Keratinocyte (primary cell): Measurements from ENCODE around the gene MAB21L3. TPM values are rescaled to one million over a fixed set of nuclear protein-coding genes. Genes with fewer than 3 reads are reported as not detected.

Experiments used
- DNase-seq: peaks from one replicate; pipeline ENCODE4 v3.0.0-alpha.2; 2011; ENCODE audit warnings: low read depth, missing footprints, low spot score
- FAIRE-seq: peaks from 2 replicates; lab custom pipeline; 2011; peaks lifted over from hg19 to GRCh38; lab: Jason Lieb, UNC
- H2AFZ ChIP-seq: 2 replicates; pipeline ENCODE4 v1.6.0; 2012; ENCODE audit warnings: low read length, control low read depth, inconsistent platforms; ENCODE audit not compliant: control insufficient read depth
- H3K27ac ChIP-seq: 2 replicates; pipeline ENCODE4 v1.5.1; 2011; ENCODE audit warnings: low read length; ENCODE audit not compliant: control insufficient read depth, insufficient read depth
- H3K27me3 ChIP-seq: 3 replicates; pipeline ENCODE4 v1.6.0; 2011; ENCODE audit warnings: low read length; ENCODE audit not compliant: control insufficient read depth, insufficient read depth; ENCODE audit errors: extremely low read depth
- H3K36me3 ChIP-seq, 2 experiments: 2 replicates in 1 of 2; 3 replicates in 1 of 2; pipeline ENCODE4 v1.5.1; 2011; ENCODE audit warnings: low read length in 2 of 2, mild to moderate bottlenecking in 1 of 2; ENCODE audit not compliant: control insufficient read depth in 2 of 2, insufficient read depth in 2 of 2; ENCODE audit errors: extremely low read depth in 1 of 2
- H3K4me1 ChIP-seq: 3 replicates; pipeline ENCODE4 v1.5.1; 2011; ENCODE audit warnings: low read length; ENCODE audit not compliant: control insufficient read depth, insufficient read depth; ENCODE audit errors: extremely low read depth
- H3K4me2 ChIP-seq: 3 replicates; pipeline ENCODE4 v1.6.0; 2011; ENCODE audit warnings: low read depth, low read length; ENCODE audit not compliant: control insufficient read depth, insufficient read depth; ENCODE audit errors: extremely low read depth
- H3K4me3 ChIP-seq, 3 experiments: fragments of 200-600 bp in 1 of 3; sonication (generic) in 1 of 3; 2 replicates in 2 of 3; 3 replicates in 1 of 3; pipeline ENCODE4 v1.5.1; 2011 to 2016; ENCODE audit warnings: low read length in 3 of 3, mild to moderate bottlenecking in 3 of 3, control low read depth in 2 of 3, inconsistent platforms in 1 of 3, low read depth in 1 of 3, mixed read lengths in 1 of 3, mixed run types in 1 of 3, moderate library complexity in 1 of 3; ENCODE audit not compliant: control insufficient read depth in 2 of 3, insufficient read depth in 2 of 3; ENCODE audit errors: extremely low read depth in 1 of 3
- H3K79me2 ChIP-seq: 2 replicates; pipeline ENCODE4 v1.6.0; 2012; ENCODE audit warnings: low read length; ENCODE audit not compliant: control insufficient read depth, insufficient read depth
- H3K9ac ChIP-seq: 3 replicates; pipeline ENCODE4 v1.6.0; 2011; ENCODE audit warnings: low read length; ENCODE audit not compliant: control insufficient read depth, insufficient read depth; ENCODE audit errors: extremely low read depth
- H3K9me1 ChIP-seq: 3 replicates; pipeline ENCODE4 v1.6.0; 2011; ENCODE audit warnings: low read length; ENCODE audit not compliant: control insufficient read depth, insufficient read depth; ENCODE audit errors: extremely low read depth
- H3K9me3 ChIP-seq: 2 replicates; pipeline ENCODE4 v1.5.1; 2012; ENCODE audit warnings: low read depth, low read length; ENCODE audit not compliant: control insufficient read depth
- H4K20me1 ChIP-seq: 3 replicates; pipeline ENCODE4 v1.6.0; 2011; ENCODE audit warnings: low read length; ENCODE audit not compliant: control insufficient read depth, insufficient read depth; ENCODE audit errors: extremely low read depth
- EZH2 ChIP-seq: IDR thresholded peaks from one replicate; pipeline ENCODE4 v1.6.1; 2012; ENCODE audit warnings: inconsistent platforms, mild to moderate bottlenecking, low read length, moderate library complexity
- dilution Hi-C: fragments of 300-500 bp; cut with MboI; formaldehyde crosslinking; loops from one replicate; pipeline ENCODE4 v1.7.0; 2020; ENCODE audit warnings: low sequenced_read_pairs; ENCODE audit not compliant: extremely low pct_ligation_motif_present
- polyA plus RNA-seq, 5 experiments: library from polyadenylated mRNA; depleted of rRNA in 3 of 5; stranded (reverse) in 3 of 5; stranded (forward) in 1 of 5; unstranded in 1 of 5; fragments of >200 nt; gene quantifications; 1 replicate in 1 of 5; 2 replicates in 3 of 5; 3 replicates in 1 of 5; pipeline versions ENCODE4 v1.2.1 to v1.2.3, GENCODE V29; 2011 to 2012; ENCODE audit warnings: missing spikeins in 2 of 5, low read depth in 1 of 5, low replicate concordance in 1 of 5
- TF ChIP-seq, protein P1 (sequence below), 3 experiments: IDR thresholded peaks in 1 of 3; conservative IDR thresholded peaks in 1 of 3; optimal IDR thresholded peaks in 1 of 3; 2 replicates in 2 of 3; 3 replicates in 1 of 3; pipeline versions ENCODE3 to v1.5.1; 2011; ENCODE audit warnings: low read length in 3 of 3, mild to moderate bottlenecking in 3 of 3, moderate library complexity in 2 of 3, control low read depth in 1 of 3, inconsistent platforms in 1 of 3; ENCODE audit not compliant: insufficient read depth in 2 of 3; ENCODE audit errors: extremely low read depth in 1 of 3

MAB21L3 gene
- polyA plus RNA-seq, 1 donor (not counting 4 experiments of a cell fraction or from before 2014, with no cell fraction given): 0.29 TPM

DNA sequence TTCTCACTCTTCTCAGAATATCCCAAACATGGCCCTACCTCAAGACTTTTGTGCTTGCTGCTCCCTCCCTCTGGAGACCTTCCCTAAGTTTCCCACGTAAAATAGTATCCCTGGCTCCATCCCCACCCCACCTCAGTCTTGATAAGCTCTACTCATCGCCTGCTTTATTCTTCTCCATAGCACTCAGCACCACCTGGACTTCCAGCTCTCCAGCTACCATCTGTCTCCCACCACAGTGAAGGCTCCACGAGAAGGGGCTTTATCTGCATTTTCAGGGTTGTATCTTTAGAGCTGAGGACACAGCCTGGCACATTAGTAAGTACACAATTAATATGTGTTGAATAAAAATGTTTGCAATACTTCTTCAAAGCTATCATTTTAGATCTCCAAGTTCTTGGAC is 37.8 kb downstream of the MAB21L3 start:
- H3K27me3 ChIP-seq: no peaks in the 10 kb centered on the region
- FAIRE-seq (no peak), DNase-seq (no peak)
- TF ChIP-seq, protein P1, sequence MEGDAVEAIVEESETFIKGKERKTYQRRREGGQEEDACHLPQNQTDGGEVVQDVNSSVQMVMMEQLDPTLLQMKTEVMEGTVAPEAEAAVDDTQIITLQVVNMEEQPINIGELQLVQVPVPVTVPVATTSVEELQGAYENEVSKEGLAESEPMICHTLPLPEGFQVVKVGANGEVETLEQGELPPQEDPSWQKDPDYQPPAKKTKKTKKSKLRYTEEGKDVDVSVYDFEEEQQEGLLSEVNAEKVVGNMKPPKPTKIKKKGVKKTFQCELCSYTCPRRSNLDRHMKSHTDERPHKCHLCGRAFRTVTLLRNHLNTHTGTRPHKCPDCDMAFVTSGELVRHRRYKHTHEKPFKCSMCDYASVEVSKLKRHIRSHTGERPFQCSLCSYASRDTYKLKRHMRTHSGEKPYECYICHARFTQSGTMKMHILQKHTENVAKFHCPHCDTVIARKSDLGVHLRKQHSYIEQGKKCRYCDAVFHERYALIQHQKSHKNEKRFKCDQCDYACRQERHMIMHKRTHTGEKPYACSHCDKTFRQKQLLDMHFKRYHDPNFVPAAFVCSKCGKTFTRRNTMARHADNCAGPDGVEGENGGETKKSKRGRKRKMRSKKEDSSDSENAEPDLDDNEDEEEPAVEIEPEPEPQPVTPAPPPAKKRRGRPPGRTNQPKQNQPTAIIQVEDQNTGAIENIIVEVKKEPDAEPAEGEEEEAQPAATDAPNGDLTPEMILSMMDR (optimal IDR thresholded peaks at IDR 0.05 in 1 of 3, IDR thresholded peaks at IDR 0.05 in 1 of 3, conservative IDR thresholded peaks at IDR 0.05 in 1 of 3; ENCODE audit: extremely low read depth in 1 of 3, insufficient read depth in 2 of 3, low read length in 3 of 3): no peak
- TF ChIP-seq EZH2: no peak
- H3K9me1 ChIP-seq: no peaks in the 10 kb centered on the region
- H3K36me3 ChIP-seq: no peaks in the 10 kb centered on the region
- H3K4me2 ChIP-seq: no peak overlapping the region
- H3K9me3 ChIP-seq: no peaks in the 10 kb centered on the region
- no peak overlapping the region for H3K4me3 ChIP-seq
- no peaks in the 10 kb centered on the region for H4K20me1 ChIP-seq
- dilution Hi-C loops: no loop called here
- H2AFZ ChIP-seq: no peak overlapping the region
- H3K4me1 ChIP-seq: peaks cover 8% of the 10 kb centered on the region
- H3K79me2 ChIP-seq: no peaks in the 10 kb centered on the region
- H3K9ac ChIP-seq: no peak overlapping the region
- H3K27ac ChIP-seq: no peak overlapping the region

DNA sequence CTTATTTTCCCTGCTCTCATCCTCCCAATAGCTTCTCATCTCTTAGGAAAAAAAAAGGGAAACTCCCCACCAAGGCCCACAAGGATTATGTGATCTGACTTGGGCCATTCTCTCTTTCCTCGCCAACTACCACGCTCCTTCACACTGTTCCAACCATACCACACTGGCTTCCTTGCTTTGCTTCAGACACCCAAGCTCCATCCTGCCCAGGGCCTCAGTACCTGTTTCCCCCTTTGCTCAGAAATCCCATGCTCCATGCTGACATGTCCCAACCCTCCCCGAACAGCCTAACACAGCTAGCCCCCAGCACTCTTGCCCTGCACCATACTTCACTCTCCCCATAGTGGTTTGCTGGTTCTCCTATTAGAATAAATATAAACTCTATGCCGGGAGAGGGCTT is 39.2 kb downstream of the MAB21L3 start:
- Histone ChIP-seq H4K20me1 (no peaks in the 10 kb centered on the region), H3K9me3 (no peaks in the 10 kb centered on the region), H3K4me1 (peaks cover 8% of the 10 kb centered on the region), H3K9me1 (no peaks in the 10 kb centered on the region), H3K36me3 (no peaks in the 10 kb centered on the region), H3K79me2 (no peaks in the 10 kb centered on the region), H3K27me3 (peaks cover 3% of the 10 kb centered on the region), H3K4me3 (no peak overlapping the region), H3K4me2 (no peak overlapping the region), H3K9ac (no peak overlapping the region), H2AFZ (no peak overlapping the region), H3K27ac (no peak overlapping the region)
- TF ChIP-seq EZH2: no peak
- TF ChIP-seq, protein P1 (optimal IDR thresholded peaks at IDR 0.05 in 1 of 3, IDR thresholded peaks at IDR 0.05 in 1 of 3, conservative IDR thresholded peaks at IDR 0.05 in 1 of 3; ENCODE audit: extremely low read depth in 1 of 3, insufficient read depth in 2 of 3, low read length in 3 of 3): no peak
- dilution Hi-C loops: no loop called here
- no peak for DNase-seq
- FAIRE-seq: no peak
